GM23338 (cell line): ENCODE data around the gene ZNF283. TPM values are rescaled to one million over a fixed set of nuclear protein-coding genes. Genes with fewer than 3 reads are reported as not detected.

Experiments
- ATAC-seq: fragments of 200-7000 bp; cut with Tn5 transposase; 3 replicates; pipeline ENCODE4 v1.9.1; 2020
- DNase-seq: peaks from one replicate; pipeline ENCODE4 v3.0.0-alpha.2; 2015; ENCODE audit warnings: low spot score
- H2AFZ ChIP-seq: fragments of 200-600 bp; sonication (generic); 2 replicates; pipeline ENCODE4 v1.8.0; 2016; ENCODE audit warnings: antibody characterized with exemption, mild to moderate bottlenecking, moderate library complexity
- H3F3A ChIP-seq: fragments of 200-600 bp; sonication (generic); replicated peaks from 2 replicates; pipeline ENCODE4 v1.8.0; 2017; ENCODE audit warnings: antibody characterized with exemption, mixed run types, low read depth
- H3K27ac ChIP-seq: fragments of 200-600 bp; sonication (generic); 2 replicates; pipeline ENCODE4 v1.6.1; 2016; ENCODE audit warnings: low read depth
- H3K27me3 ChIP-seq: fragments of 200-600 bp; sonication (generic); 2 replicates; pipeline ENCODE4 v1.8.0; 2016; ENCODE audit warnings: mild to moderate bottlenecking, mixed run types, moderate library complexity; ENCODE audit not compliant: insufficient read depth
- H3K36me3 ChIP-seq: fragments of 200-600 bp; sonication (generic); 2 replicates; pipeline ENCODE4 v1.8.0; 2016; ENCODE audit warnings: mild to moderate bottlenecking; ENCODE audit not compliant: insufficient read depth
- H3K4me1 ChIP-seq: fragments of 200-600 bp; sonication (generic); 2 replicates; pipeline ENCODE4 v1.8.0; 2016; ENCODE audit warnings: mild to moderate bottlenecking, moderate library complexity; ENCODE audit not compliant: insufficient read depth
- H3K4me2 ChIP-seq: fragments of 200-600 bp; sonication (generic); 2 replicates; pipeline ENCODE4 v1.7.1; 2017; ENCODE audit warnings: mixed run types
- H3K4me3 ChIP-seq: fragments of 200-600 bp; sonication (generic); 2 replicates; pipeline ENCODE4 v1.6.1; 2016; ENCODE audit warnings: mixed run types
- H3K79me2 ChIP-seq: fragments of 200-600 bp; sonication (generic); replicated peaks from 2 replicates; pipeline ENCODE4 v1.8.0; 2017; ENCODE audit warnings: mild to moderate bottlenecking; ENCODE audit not compliant: insufficient read depth
- H3K9me2 ChIP-seq: fragments of 200-600 bp; sonication (generic); 2 replicates; pipeline ENCODE4 v1.8.0; 2017; ENCODE audit not compliant: insufficient read depth
- H4K20me1 ChIP-seq: fragments of 200-600 bp; sonication (generic); replicated peaks from 2 replicates; pipeline ENCODE4 v1.8.0; 2017; ENCODE audit warnings: mild to moderate bottlenecking; ENCODE audit not compliant: insufficient read depth
- H3K27ac Mint-ChIP-seq: 2 replicates; pipeline ENCODE4 v1.8.0; 2020; ENCODE audit warnings: inconsistent platforms, mild to moderate bottlenecking, moderate library complexity, mixed read lengths
- H3K27me3 Mint-ChIP-seq: 3 replicates; pipeline ENCODE4 v1.8.0; 2022; ENCODE audit warnings: low read depth, mild to moderate bottlenecking, moderate library complexity, mixed read lengths, inconsistent platforms; ENCODE audit not compliant: insufficient read depth, poor library complexity
- H3K36me3 Mint-ChIP-seq: 3 replicates; pipeline ENCODE4 v1.8.0; 2021; ENCODE audit warnings: low read depth, mild to moderate bottlenecking, inconsistent platforms, moderate library complexity, mixed read lengths
- H3K4me1 Mint-ChIP-seq: 3 replicates; pipeline ENCODE4 v1.8.0; 2020; ENCODE audit warnings: mild to moderate bottlenecking, inconsistent platforms, mixed read lengths
- H3K4me3 Mint-ChIP-seq: 3 replicates; pipeline ENCODE4 v1.8.0; 2021; ENCODE audit warnings: moderate library complexity, mild to moderate bottlenecking, inconsistent platforms, mixed read lengths
- H3K9me3 Mint-ChIP-seq: 3 replicates; pipeline ENCODE4 v1.8.0; 2020; ENCODE audit warnings: moderate library complexity, mild to moderate bottlenecking, inconsistent platforms, mixed read lengths
- CREB1 ChIP-seq: fragments of 250-450 bp; sonication (Bioruptor Pico); IDR thresholded peaks from 2 replicates; pipeline ENCODE4 v1.5.0; 2020; ENCODE audit warnings: low read depth, mild to moderate bottlenecking, moderate library complexity
- ETS1 ChIP-seq: IDR thresholded peaks from 2 replicates; pipeline ENCODE4 v1.6.1; 2016; ENCODE audit warnings: antibody characterized with exemption
- EZH2 ChIP-seq: fragments of 200-600 bp; sonication (generic); IDR thresholded peaks from one replicate; pipeline ENCODE4 v1.8.0; 2017; ENCODE audit warnings: antibody characterized with exemption, mild to moderate bottlenecking, low read depth; ENCODE audit not compliant: unreplicated experiment
- EZH2phosphoT487 ChIP-seq: fragments of 200-600 bp; sonication (generic); IDR thresholded peaks from one replicate; pipeline ENCODE4 v1.8.1; 2018; ENCODE audit warnings: antibody characterized with exemption; ENCODE audit not compliant: unreplicated experiment
- JUNB ChIP-seq: IDR thresholded peaks from one replicate; pipeline ENCODE4 v1.6.1; 2016; ENCODE audit warnings: antibody characterized with exemption; ENCODE audit not compliant: unreplicated experiment
- NANOG ChIP-seq: IDR thresholded peaks from 2 replicates; pipeline ENCODE4 v1.6.1; 2016; ENCODE audit warnings: antibody characterized with exemption, borderline replicate concordance
- POLR2AphosphoS5 ChIP-seq: IDR thresholded peaks from 2 replicates; pipeline ENCODE4 v1.6.1; 2016; ENCODE audit warnings: antibody characterized with exemption, low read depth
- STAT1 ChIP-seq: IDR thresholded peaks from one replicate; pipeline ENCODE4 v1.6.1; 2016; ENCODE audit warnings: antibody characterized with exemption; ENCODE audit not compliant: unreplicated experiment
- ZNF114 ChIP-seq: fragments of 250-450 bp; sonication (Bioruptor Pico); IDR thresholded peaks from 2 replicates; pipeline ENCODE4 v1.5.0; 2020; ENCODE audit warnings: mild to moderate bottlenecking, moderate library complexity
- polyA plus RNA-seq: library from polyadenylated mRNA; unstranded; fragments of >200 nt; fragmentation: Nextera tagmentation; extraction: Ambion mirVana; gene quantifications from 2 replicates; pipeline ENCODE4 v1.2.1, GENCODE V29; 2016
- total RNA-seq: library from RNA; depleted of rRNA; stranded (reverse); fragments of >200 nt; shearing (Covaris generic); gene quantifications from 2 replicates; pipeline ENCODE4 v1.2.3, GENCODE V29; 2014
- TF ChIP-seq, protein P1 (sequence below), 2 experiments: fragments of 200-600 bp in 1 of 2; sonication (generic) in 1 of 2; conservative IDR thresholded peaks; 2 replicates each; pipeline versions ENCODE4 v1.5.1 to v1.6.1; 2016 to 2017; ENCODE audit warnings: antibody characterized with exemption in 2 of 2, low read depth in 2 of 2, mild to moderate bottlenecking in 2 of 2, moderate library complexity in 1 of 2
- TF ChIP-seq, protein P2 (sequence below): IDR thresholded peaks from one replicate; pipeline ENCODE4 v1.6.1; 2018; ENCODE audit warnings: antibody characterized with exemption; ENCODE audit not compliant: unreplicated experiment

The ZNF283 gene
- total and polyA plus RNA-seq, 2 experiments from 2014 or later: 3.1 to 12.0 TPM

DNA sequence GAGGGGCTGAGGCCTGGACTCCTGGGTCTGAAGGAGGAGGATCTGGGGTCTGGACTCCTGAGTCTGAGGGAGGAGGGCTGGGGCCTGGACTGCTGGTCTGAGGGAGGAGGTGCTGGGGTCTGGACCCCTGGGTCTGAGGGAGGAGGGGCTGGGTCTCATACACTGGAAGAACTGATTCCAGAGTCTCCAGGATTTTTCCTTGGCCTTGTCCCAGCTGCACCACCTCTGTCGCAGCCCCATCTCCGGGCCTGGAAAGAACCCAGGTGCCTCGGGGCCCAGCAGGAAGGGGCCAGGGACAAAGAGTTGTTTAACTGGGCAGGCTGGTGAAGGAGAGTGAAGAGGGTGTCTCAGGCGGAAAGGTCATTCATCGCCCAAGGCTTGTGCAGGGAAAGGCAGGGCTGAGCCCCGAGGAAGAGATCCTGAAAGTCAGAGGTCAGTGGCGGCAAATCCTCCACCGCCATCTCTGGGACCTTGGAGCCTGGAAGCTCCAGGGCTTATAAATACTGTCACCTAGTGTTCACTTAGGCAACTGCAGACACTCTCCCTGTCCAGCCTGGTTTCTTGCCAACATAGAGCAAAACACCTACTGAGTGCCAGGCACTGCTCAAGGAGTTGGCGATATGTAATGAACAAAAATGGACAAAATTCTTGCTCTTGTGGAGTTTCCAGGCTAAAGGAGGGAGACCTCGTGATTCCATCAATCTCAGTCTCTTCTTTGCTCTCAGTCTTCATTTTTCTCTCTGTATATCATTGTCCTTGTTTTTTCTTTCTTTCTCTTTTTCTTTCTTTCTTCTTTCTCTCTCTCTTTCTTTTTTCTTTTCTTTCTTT lies 41.9 kb upstream of the ZNF283 start:
- Histone ChIP-seq H3K4me2 (no peak overlapping the region), H3K9me2 (no peaks in the 10 kb centered on the region), H3K4me3 (no peak overlapping the region), H3K27me3 (0 out of 2 replicates have a peak, but pooled peaks cover 3% of the 10 kb centered on the region), H3K27ac (no peak overlapping the region), H2AFZ (no peak overlapping the region; the same call in 1 of the 2 replicates), H3K36me3 (no peaks in the 10 kb centered on the region), H4K20me1 (0 out of 2 replicates have a peak, but pooled peaks cover 4% of the 10 kb centered on the region), H3F3A (no peaks in the 10 kb centered on the region), H3K4me1 (no peaks in the 10 kb centered on the region), H3K79me2 (no peaks in the 10 kb centered on the region)
- TF ChIP-seq, protein P1, sequence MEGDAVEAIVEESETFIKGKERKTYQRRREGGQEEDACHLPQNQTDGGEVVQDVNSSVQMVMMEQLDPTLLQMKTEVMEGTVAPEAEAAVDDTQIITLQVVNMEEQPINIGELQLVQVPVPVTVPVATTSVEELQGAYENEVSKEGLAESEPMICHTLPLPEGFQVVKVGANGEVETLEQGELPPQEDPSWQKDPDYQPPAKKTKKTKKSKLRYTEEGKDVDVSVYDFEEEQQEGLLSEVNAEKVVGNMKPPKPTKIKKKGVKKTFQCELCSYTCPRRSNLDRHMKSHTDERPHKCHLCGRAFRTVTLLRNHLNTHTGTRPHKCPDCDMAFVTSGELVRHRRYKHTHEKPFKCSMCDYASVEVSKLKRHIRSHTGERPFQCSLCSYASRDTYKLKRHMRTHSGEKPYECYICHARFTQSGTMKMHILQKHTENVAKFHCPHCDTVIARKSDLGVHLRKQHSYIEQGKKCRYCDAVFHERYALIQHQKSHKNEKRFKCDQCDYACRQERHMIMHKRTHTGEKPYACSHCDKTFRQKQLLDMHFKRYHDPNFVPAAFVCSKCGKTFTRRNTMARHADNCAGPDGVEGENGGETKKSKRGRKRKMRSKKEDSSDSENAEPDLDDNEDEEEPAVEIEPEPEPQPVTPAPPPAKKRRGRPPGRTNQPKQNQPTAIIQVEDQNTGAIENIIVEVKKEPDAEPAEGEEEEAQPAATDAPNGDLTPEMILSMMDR (conservative IDR thresholded peaks at IDR 0.05; ENCODE audit: low read depth in 2 of 2): peak; percentile 84 to 98
- TF ChIP-seq CREB1 (CRISPR knock-in tag) (no peak), EZH2phosphoT487 (no peak)
- no peaks in the 10 kb centered on the region for H3K36me3 Mint-ChIP-seq
- peak overlapping the region; percentile 58; the same call in 1 of the 2 replicates for H3K27ac Mint-ChIP-seq
- H3K27me3 Mint-ChIP-seq: peaks cover 8% of the 10 kb centered on the region
- peak; percentile 93 for ATAC-seq
- H3K9me3 Mint-ChIP-seq: no peaks in the 10 kb centered on the region; the same call in 2 of the 3 replicates
- H3K4me3 Mint-ChIP-seq: no peak overlapping the region
- peak; percentile 92 for DNase-seq
- H3K4me1 Mint-ChIP-seq: peaks cover 9% of the 10 kb centered on the region

DNA sequence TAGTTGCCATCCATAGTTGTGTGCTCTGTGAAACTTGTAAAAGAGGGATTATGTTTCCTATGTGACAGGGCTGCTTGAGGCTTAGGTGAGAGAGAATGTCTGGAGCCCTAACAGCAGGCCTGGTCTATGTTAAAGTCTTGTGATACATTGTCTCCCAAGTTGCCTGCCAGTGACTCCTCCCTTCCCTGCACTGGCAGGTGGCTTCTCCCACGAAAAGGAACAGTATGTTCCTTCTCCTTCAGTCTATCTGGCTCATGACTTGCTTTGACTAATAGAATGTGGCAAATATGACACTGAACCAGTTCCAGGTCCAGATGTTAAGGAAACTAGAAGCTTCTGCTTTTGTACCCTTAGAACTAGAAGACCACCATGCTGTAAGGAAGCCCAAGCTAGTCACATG lies 40.5 kb upstream of the ZNF283 start:
- H3K4me1 Mint-ChIP-seq: peaks cover 6% of the 10 kb centered on the region
- no peak overlapping the region for H3K4me3 ChIP-seq
- no peak overlapping the region for H3K27ac Mint-ChIP-seq
- peaks cover 8% of the 10 kb centered on the region for H3K27me3 Mint-ChIP-seq
- H3K27ac ChIP-seq: no peak overlapping the region
- no peak overlapping the region for H3K4me3 Mint-ChIP-seq
- H3K27me3 ChIP-seq: 0 out of 2 replicates have a peak, but pooled peaks cover 3% of the 10 kb centered on the region
- no peaks in the 10 kb centered on the region for H3K9me2 ChIP-seq
- H3K36me3 ChIP-seq: no peaks in the 10 kb centered on the region
- H3K36me3 Mint-ChIP-seq: no peaks in the 10 kb centered on the region
- DNase-seq (no peak), ATAC-seq (no peak)
- H3K4me1 ChIP-seq: no peaks in the 10 kb centered on the region
- 0 out of 2 replicates have a peak, but pooled peaks cover 4% of the 10 kb centered on the region for H4K20me1 ChIP-seq
- no peak overlapping the region for H3K4me2 ChIP-seq
- H3K9me3 Mint-ChIP-seq: no peaks in the 10 kb centered on the region; the same call in 2 of the 3 replicates
- H3F3A ChIP-seq: no peaks in the 10 kb centered on the region
- H3K79me2 ChIP-seq: no peaks in the 10 kb centered on the region
- H2AFZ ChIP-seq: no peak overlapping the region
- TF ChIP-seq STAT1 (no peak), ETS1 (no peak), JUNB (no peak), EZH2 (no peak), EZH2phosphoT487 (no peak), POLR2AphosphoS5 (no peak), NANOG (no peak), CREB1 (CRISPR knock-in tag) (no peak), ZNF114 (no peak)
- TF ChIP-seq, protein P2, sequence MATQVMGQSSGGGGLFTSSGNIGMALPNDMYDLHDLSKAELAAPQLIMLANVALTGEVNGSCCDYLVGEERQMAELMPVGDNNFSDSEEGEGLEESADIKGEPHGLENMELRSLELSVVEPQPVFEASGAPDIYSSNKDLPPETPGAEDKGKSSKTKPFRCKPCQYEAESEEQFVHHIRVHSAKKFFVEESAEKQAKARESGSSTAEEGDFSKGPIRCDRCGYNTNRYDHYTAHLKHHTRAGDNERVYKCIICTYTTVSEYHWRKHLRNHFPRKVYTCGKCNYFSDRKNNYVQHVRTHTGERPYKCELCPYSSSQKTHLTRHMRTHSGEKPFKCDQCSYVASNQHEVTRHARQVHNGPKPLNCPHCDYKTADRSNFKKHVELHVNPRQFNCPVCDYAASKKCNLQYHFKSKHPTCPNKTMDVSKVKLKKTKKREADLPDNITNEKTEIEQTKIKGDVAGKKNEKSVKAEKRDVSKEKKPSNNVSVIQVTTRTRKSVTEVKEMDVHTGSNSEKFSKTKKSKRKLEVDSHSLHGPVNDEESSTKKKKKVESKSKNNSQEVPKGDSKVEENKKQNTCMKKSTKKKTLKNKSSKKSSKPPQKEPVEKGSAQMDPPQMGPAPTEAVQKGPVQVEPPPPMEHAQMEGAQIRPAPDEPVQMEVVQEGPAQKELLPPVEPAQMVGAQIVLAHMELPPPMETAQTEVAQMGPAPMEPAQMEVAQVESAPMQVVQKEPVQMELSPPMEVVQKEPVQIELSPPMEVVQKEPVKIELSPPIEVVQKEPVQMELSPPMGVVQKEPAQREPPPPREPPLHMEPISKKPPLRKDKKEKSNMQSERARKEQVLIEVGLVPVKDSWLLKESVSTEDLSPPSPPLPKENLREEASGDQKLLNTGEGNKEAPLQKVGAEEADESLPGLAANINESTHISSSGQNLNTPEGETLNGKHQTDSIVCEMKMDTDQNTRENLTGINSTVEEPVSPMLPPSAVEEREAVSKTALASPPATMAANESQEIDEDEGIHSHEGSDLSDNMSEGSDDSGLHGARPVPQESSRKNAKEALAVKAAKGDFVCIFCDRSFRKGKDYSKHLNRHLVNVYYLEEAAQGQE: no peak
- TF ChIP-seq, protein P1 (conservative IDR thresholded peaks at IDR 0.05; ENCODE audit: low read depth in 2 of 2): no peak
